HepG2 (cell line): ENCODE results near the gene JMJD1C. TPM values are rescaled to one million over a fixed set of nuclear protein-coding genes. Genes with fewer than 3 reads are reported as not detected.

Source experiments
- ATAC-seq: fragments of 200-7000 bp; cut with Tn5 transposase; 3 replicates; pipeline ENCODE4 v1.9.1; 2020; ENCODE audit warnings: mild to moderate bottlenecking, moderate library complexity
- BruUV-seq: library from RNA; stranded (reverse); fragments of 400-500 nt; replicated peaks from 2 replicates; lab custom pipeline; 2021; lab: Mats Ljungman, UMichigan
- CTCF ChIA-PET: fragments of 300-600 bp; formaldehyde crosslinking; extraction: SDS; loops from one replicate; lab custom pipeline; 2021; ENCODE audit warnings: low total read pairs, inconsistent platforms, low intra/inter-chr PET ratio; lab: Yijun Ruan, JAX
- POLR2A ChIA-PET: fragments of 350-600 bp; sonication (Branson Sonifier 250); formaldehyde crosslinking; loops from one replicate; lab custom pipeline; 2020; ENCODE audit warnings: antibody characterized with exemption, inconsistent platforms; lab: Yijun Ruan, JAX
- DNase-seq: peaks from one replicate; pipeline ENCODE4 v3.0.0-alpha.2; 2015; ENCODE audit warnings: low spot score
- FAIRE-seq: peaks from 3 replicates; lab custom pipeline; 2011; peaks lifted over from hg19 to GRCh38; lab: Jason Lieb, UNC
- H2AFZ ChIP-seq: one replicate; pipeline ENCODE4 v1.6.1; 2011; ENCODE audit warnings: low read length, inconsistent platforms
- H3K27ac ChIP-seq: fragments of 300-600 bp; 3 replicates; pipeline ENCODE4 v1.8.0; 2011; ENCODE audit warnings: mixed run types, mild to moderate bottlenecking, mixed read lengths, low read length, inconsistent platforms; ENCODE audit not compliant: insufficient read depth; ENCODE audit errors: extremely low read length
- H3K27me3 ChIP-seq, 2 experiments: fragments of 200-600 bp in 1 of 2; 2 replicates in 1 of 2; 3 replicates in 1 of 2; pipeline versions ENCODE4 v1.6.0 to v1.8.0; 2011; ENCODE audit warnings: low read length in 2 of 2, mild to moderate bottlenecking in 2 of 2, moderate library complexity in 2 of 2, inconsistent platforms in 1 of 2; ENCODE audit not compliant: insufficient read depth in 2 of 2, control insufficient read depth in 1 of 2
- H3K36me3 ChIP-seq, 2 experiments: fragments of 200-600 bp in 1 of 2; replicated peaks in 1 of 2; 2 replicates in 1 of 2; 3 replicates in 1 of 2; pipeline versions ENCODE4 v1.5.1 to v1.8.0; 2011; ENCODE audit warnings: low read length in 2 of 2, inconsistent platforms in 1 of 2; ENCODE audit not compliant: insufficient read depth in 2 of 2, control insufficient read depth in 1 of 2
- H3K4me1 ChIP-seq: 2 replicates; pipeline ENCODE4 v1.5.1; 2012; ENCODE audit warnings: low read length, inconsistent platforms; ENCODE audit not compliant: insufficient read depth
- H3K4me2 ChIP-seq: 2 replicates; pipeline ENCODE4 v1.6.0; 2011; ENCODE audit warnings: low read depth, low read length, inconsistent platforms
- H3K4me3 ChIP-seq, 3 experiments: fragments of 200-600 bp in 1 of 3; sonication (generic), shearing (Covaris generic) in 1 of 3; replicated peaks in 1 of 3; 2 replicates each; pipeline ENCODE4 v1.5.1; 2011 to 2016; ENCODE audit warnings: low read length in 3 of 3, inconsistent platforms in 2 of 3, low read depth in 2 of 3, mild to moderate bottlenecking in 2 of 3, control low read depth in 1 of 3, mixed read lengths in 1 of 3; ENCODE audit not compliant: insufficient read depth in 1 of 3
- H3K79me2 ChIP-seq: one replicate; pipeline ENCODE4 v1.6.1; 2011; ENCODE audit warnings: low read length, inconsistent platforms; ENCODE audit not compliant: insufficient read depth
- H3K9ac ChIP-seq: 2 replicates; pipeline ENCODE4 v1.6.0; 2011; ENCODE audit warnings: mild to moderate bottlenecking, low read depth, low read length, inconsistent platforms; ENCODE audit not compliant: insufficient read depth
- H3K9me3 ChIP-seq: 2 replicates; pipeline ENCODE4 v1.5.1; 2012; ENCODE audit warnings: mild to moderate bottlenecking, low read length
- H4K20me1 ChIP-seq: 2 replicates; pipeline ENCODE4 v1.6.0; 2011; ENCODE audit warnings: inconsistent platforms, mild to moderate bottlenecking, low read length, moderate library complexity; ENCODE audit not compliant: insufficient read depth
- FOXA1 ChIP-seq, 2 experiments: fragments of 450-650 bp in 1 of 2; sonication (generic) in 1 of 2; formaldehyde crosslinking in 1 of 2; IDR thresholded peaks; 2 replicates each; pipeline versions ENCODE4 v1.4.0 to v1.6.1; 2016 to 2020; ENCODE audit warnings: missing genetic modification reagents in 1 of 2
- FOXP1 ChIP-seq, 2 experiments: fragments of 450-650 bp in 1 of 2; IDR thresholded peaks; 2 replicates each; pipeline ENCODE4 v1.6.1; 2017 to 2018; ENCODE audit warnings: antibody characterized with exemption in 1 of 2
- MAFK ChIP-seq, 2 experiments: IDR thresholded peaks in 1 of 2; conservative IDR thresholded peaks in 1 of 2; 2 replicates each; pipeline ENCODE4 v1.6.1; 2011; ENCODE audit warnings: improper control_type of control experiment in 2 of 2, low read length in 2 of 2
- MAZ ChIP-seq, 2 experiments: sonication (generic) in 1 of 2; formaldehyde crosslinking in 1 of 2; IDR thresholded peaks; 2 replicates each; pipeline versions ENCODE4 v1.5.0 to v1.6.1; 2012 to 2020; ENCODE audit warnings: low read depth in 2 of 2, mild to moderate bottlenecking in 2 of 2, borderline replicate concordance in 1 of 2, improper control_type of control experiment in 1 of 2, low read length in 1 of 2, missing genetic modification reagents in 1 of 2, moderate library complexity in 1 of 2
- NAIF1 ChIP-seq: sonication (generic); formaldehyde crosslinking; IDR thresholded peaks from 2 replicates; pipeline ENCODE4 v1.5.0; 2020; ENCODE audit warnings: mild to moderate bottlenecking, missing genetic modification reagents, borderline replicate concordance
- PRMT3 ChIP-seq: sonication (generic); formaldehyde crosslinking; IDR thresholded peaks from 2 replicates; pipeline ENCODE4 v1.8.1; 2022; ENCODE audit warnings: low read depth, mild to moderate bottlenecking, moderate library complexity, missing genetic modification reagents, borderline replicate concordance
- RFXANK ChIP-seq: IDR thresholded peaks from 2 replicates; pipeline ENCODE4 v1.6.1; 2016
- SRF ChIP-seq: IDR thresholded peaks from 2 replicates; pipeline ENCODE4 v1.6.1; 2011; ENCODE audit warnings: mild to moderate bottlenecking, low read depth, low read length, moderate library complexity
- ZFAT ChIP-seq: sonication (generic); formaldehyde crosslinking; conservative IDR thresholded peaks from 2 replicates; pipeline ENCODE4 v1.8.1; 2023; ENCODE audit warnings: missing genetic modification reagents, inconsistent platforms
- ZNF367 ChIP-seq: sonication (generic); formaldehyde crosslinking; IDR thresholded peaks from 2 replicates; pipeline ENCODE4 v1.4.0; 2020; ENCODE audit warnings: missing genetic modification reagents, borderline replicate concordance
- ZNF446 ChIP-seq: sonication (generic); formaldehyde crosslinking; IDR thresholded peaks from 2 replicates; pipeline ENCODE4 v1.5.0; 2020; ENCODE audit warnings: mild to moderate bottlenecking, missing genetic modification reagents
- ZNF644 ChIP-seq: IDR thresholded peaks from 2 replicates; pipeline ENCODE4 v1.6.1; 2016; ENCODE audit warnings: low read depth
- in situ Hi-C: cut with HindIII; loops from 2 replicates; pipeline ENCODE4 v1.10.0; 2017; ENCODE audit warnings: low pct_unique_long_range_greater_than_20kb; ENCODE audit not compliant: extremely low pct_ligation_motif_present
- intact Hi-C: fragments of 100-400 bp; cut with micrococcal nuclease; formaldehyde crosslinking; loops from one replicate; pipeline ENCODE4 v1.10.0; 2022; ENCODE audit not compliant: unreplicated experiment
- polyA plus RNA-seq, 8 experiments: library from polyadenylated mRNA; depleted of rRNA in 3 of 8; stranded (reverse) in 7 of 8; unstranded in 1 of 8; fragments of >200 nt; fragmentation: Illumina TruSeq in 4 of 8; extraction: Trizol in 4 of 8; gene quantifications; 2 replicates each; pipeline versions ENCODE4 v1.2.1 to v1.2.3, GENCODE V29; 2011 to 2016; ENCODE audit warnings: low read depth in 4 of 8, missing spikeins in 1 of 8, mixed read lengths in 1 of 8; ENCODE audit not compliant: insufficient read depth in 1 of 8
- total RNA-seq, 5 experiments: library from RNA; depleted of rRNA; stranded (reverse); fragments of >200 nt; fragmentation: Illumina TruSeq; extraction: Trizol; gene quantifications; 2 replicates each; pipeline ENCODE4 v1.2.3, GENCODE V29; 2016; ENCODE audit warnings: low read depth in 1 of 5
- TF ChIP-seq, protein P1 (sequence below): sonication (generic); formaldehyde crosslinking; conservative IDR thresholded peaks from 2 replicates; pipeline ENCODE4 v1.4.0; 2020; ENCODE audit warnings: missing genetic modification reagents
- TF ChIP-seq, protein P2 (sequence below), 2 experiments: fragments of 450-650 bp in 1 of 2; sonication (generic) in 1 of 2; formaldehyde crosslinking in 1 of 2; IDR thresholded peaks; 2 replicates each; pipeline versions ENCODE4 v1.6.1 to v1.8.0; 2016 to 2022; ENCODE audit warnings: antibody characterized with exemption in 1 of 2, mild to moderate bottlenecking in 1 of 2, missing genetic modification reagents in 1 of 2

Gene JMJD1C
- total and polyA plus RNA-seq, 2 of the 13 experiments (the other 11 are each of a cell fraction or from before 2014, with no cell fraction given) = 42.3 to 42.7 TPM

DNA sequence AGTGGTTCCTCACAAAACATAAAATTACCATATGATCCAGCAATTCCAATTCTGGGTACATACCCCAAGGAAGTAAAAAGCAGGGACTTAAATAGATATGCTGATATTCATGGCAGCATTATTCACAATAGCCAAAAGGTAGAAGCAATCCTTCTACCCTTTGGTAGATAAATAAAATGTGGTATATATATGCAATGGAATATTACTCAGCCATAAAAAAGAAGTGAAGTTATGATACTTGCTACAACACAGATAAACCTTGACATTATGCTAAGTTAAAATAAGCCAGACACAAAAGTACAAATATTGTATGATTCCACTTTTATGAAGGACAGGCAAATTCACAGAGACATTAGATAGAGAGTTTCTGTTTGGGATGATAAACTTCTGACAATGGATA lies 13.3 kb downstream of the JMJD1C start:
- in situ Hi-C loops = no loop called here
- Histone ChIP-seq H4K20me1 (no peaks in the 10 kb centered on the region; the same call in 1 of the 2 replicates), H3K36me3 (peaks cover 0 to 6% of the 10 kb centered on the region in 2 experiments; a peak in 1 of 5 replicates), H3K9me3 (no peaks in the 10 kb centered on the region), H3K27me3 (no peaks in the 10 kb centered on the region), H3K4me2 (no peak overlapping the region), H3K79me2 (peaks cover 86% of the 10 kb centered on the region), H3K4me1 (no peaks in the 10 kb centered on the region), H2AFZ (no peak overlapping the region), H3K4me3 (no peak overlapping the region), H3K9ac (no peak overlapping the region), H3K27ac (no peak overlapping the region)
- no peak for DNase-seq
- BruUV-seq = no TSS peak
- FAIRE-seq = no peak
- intact Hi-C loops = no loop called here
- POLR2A ChIA-PET = no interaction called here
- TF ChIP-seq PRMT3 (CRISPR knock-in tag) (no peak), MAZ (IDR thresholded peaks at IDR 0.05; ENCODE audit: borderline replicate concordance, low read depth, low read length) (no peak), MAZ (CRISPR knock-in tag; IDR thresholded peaks at IDR 0.05; ENCODE audit: low read depth) (no peak), ZNF446 (CRISPR knock-in tag) (no peak), NAIF1 (CRISPR knock-in tag) (no peak), FOXA1 (IDR thresholded peaks at IDR 0.05) (no peak), FOXA1 (CRISPR knock-in tag; IDR thresholded peaks at IDR 0.05) (no peak), SRF (no peak), FOXP1 (IDR thresholded peaks at IDR 0.05) (no peak), FOXP1 (CRISPR knock-in tag; IDR thresholded peaks at IDR 0.05) (no peak), MAFK (conservative IDR thresholded peaks at IDR 0.05 in 1 of 2, IDR thresholded peaks at IDR 0.05 in 1 of 2; ENCODE audit: low read length in 2 of 2) (no peak), RFXANK (CRISPR knock-in tag) (no peak), ZNF644 (CRISPR knock-in tag) (no peak), ZNF367 (CRISPR knock-in tag) (no peak), ZFAT (CRISPR knock-in tag) (no peak)
- TF ChIP-seq, protein P1, sequence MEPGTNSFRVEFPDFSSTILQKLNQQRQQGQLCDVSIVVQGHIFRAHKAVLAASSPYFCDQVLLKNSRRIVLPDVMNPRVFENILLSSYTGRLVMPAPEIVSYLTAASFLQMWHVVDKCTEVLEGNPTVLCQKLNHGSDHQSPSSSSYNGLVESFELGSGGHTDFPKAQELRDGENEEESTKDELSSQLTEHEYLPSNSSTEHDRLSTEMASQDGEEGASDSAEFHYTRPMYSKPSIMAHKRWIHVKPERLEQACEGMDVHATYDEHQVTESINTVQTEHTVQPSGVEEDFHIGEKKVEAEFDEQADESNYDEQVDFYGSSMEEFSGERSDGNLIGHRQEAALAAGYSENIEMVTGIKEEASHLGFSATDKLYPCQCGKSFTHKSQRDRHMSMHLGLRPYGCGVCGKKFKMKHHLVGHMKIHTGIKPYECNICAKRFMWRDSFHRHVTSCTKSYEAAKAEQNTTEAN = no peak
- TF ChIP-seq, protein P2, sequence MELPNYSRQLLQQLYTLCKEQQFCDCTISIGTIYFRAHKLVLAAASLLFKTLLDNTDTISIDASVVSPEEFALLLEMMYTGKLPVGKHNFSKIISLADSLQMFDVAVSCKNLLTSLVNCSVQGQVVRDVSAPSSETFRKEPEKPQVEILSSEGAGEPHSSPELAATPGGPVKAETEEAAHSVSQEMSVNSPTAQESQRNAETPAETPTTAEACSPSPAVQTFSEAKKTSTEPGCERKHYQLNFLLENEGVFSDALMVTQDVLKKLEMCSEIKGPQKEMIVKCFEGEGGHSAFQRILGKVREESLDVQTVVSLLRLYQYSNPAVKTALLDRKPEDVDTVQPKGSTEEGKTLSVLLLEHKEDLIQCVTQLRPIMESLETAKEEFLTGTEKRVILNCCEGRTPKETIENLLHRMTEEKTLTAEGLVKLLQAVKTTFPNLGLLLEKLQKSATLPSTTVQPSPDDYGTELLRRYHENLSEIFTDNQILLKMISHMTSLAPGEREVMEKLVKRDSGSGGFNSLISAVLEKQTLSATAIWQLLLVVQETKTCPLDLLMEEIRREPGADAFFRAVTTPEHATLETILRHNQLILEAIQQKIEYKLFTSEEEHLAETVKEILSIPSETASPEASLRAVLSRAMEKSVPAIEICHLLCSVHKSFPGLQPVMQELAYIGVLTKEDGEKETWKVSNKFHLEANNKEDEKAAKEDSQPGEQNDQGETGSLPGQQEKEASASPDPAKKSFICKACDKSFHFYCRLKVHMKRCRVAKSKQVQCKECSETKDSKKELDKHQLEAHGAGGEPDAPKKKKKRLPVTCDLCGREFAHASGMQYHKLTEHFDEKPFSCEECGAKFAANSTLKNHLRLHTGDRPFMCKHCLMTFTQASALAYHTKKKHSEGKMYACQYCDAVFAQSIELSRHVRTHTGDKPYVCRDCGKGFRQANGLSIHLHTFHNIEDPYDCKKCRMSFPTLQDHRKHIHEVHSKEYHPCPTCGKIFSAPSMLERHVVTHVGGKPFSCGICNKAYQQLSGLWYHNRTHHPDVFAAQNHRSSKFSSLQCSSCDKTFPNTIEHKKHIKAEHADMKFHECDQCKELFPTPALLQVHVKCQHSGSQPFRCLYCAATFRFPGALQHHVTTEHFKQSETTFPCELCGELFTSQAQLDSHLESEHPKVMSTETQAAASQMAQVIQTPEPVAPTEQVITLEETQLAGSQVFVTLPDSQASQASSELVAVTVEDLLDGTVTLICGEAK (IDR thresholded peaks at IDR 0.05) = no peak
- TF ChIP-seq, protein P2 (CRISPR knock-in tag; IDR thresholded peaks at IDR 0.05) = no peak
- no peak for ATAC-seq
- CTCF ChIA-PET = no interaction called here
